ENCODE measurements around the gene EVA1C.
"Not testable (repeated sequence)": the region's sequence is repeated elsewhere in the genome, so short reads cannot be mapped to it uniquely, and the experiment has no call there.

Gene EVA1C

DNA sequence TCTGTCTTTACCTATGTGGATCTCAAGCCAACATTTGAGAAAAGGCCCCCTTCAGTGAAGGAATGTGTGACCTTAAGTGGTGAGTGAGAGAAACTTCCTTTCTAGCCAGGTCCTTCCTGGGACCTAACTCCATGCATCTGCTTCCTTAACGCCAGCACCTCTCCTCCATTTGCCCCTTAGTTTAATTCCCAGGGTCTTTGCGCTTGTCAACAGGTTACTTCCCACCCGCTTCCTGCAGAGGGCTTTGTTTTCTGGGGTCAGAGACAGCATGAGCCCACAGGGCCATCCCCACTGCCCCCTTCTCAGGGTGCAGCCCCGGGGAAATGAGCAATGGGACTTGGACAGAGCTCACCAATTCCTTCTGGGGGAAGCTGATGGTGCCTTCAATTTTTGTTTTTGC, 54.8 kb downstream of the EVA1C start:
- DNase-seq: no peak

DNA sequence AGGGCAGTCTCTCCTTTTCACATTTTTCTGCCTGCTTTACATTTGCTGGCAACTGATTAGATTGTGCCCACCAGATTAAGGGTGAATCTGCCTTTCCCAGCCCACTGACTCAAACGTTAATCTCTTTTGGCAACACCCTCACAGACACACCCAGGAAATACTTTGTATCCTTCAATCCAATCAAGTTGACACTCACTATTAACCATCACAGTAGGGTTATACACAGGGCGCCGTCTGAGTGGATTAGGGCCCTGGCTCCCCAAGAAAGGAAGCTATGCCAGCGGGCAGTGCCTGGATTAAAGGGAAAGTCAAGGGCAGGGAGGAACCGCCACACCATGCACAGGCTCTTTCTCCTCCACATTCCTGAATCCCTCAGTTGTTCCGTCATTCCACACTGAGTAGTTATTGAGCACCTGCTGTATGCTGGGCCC, 56.2 kb downstream of the EVA1C start:
- DNase-seq: no peak

GRCh38 chr21:32469628-32470027, 57.1 kb downstream of the EVA1C start:
- DNase-seq: no peak

- no peak for DNase-seq
Measured at GRCh38 chr21:32470206-32470605, 57.7 kb downstream of the EVA1C start.

- no peak for DNase-seq
Measured at GRCh38 chr21:32472890-32473765, 60.6 kb downstream of the EVA1C start.

DNA sequence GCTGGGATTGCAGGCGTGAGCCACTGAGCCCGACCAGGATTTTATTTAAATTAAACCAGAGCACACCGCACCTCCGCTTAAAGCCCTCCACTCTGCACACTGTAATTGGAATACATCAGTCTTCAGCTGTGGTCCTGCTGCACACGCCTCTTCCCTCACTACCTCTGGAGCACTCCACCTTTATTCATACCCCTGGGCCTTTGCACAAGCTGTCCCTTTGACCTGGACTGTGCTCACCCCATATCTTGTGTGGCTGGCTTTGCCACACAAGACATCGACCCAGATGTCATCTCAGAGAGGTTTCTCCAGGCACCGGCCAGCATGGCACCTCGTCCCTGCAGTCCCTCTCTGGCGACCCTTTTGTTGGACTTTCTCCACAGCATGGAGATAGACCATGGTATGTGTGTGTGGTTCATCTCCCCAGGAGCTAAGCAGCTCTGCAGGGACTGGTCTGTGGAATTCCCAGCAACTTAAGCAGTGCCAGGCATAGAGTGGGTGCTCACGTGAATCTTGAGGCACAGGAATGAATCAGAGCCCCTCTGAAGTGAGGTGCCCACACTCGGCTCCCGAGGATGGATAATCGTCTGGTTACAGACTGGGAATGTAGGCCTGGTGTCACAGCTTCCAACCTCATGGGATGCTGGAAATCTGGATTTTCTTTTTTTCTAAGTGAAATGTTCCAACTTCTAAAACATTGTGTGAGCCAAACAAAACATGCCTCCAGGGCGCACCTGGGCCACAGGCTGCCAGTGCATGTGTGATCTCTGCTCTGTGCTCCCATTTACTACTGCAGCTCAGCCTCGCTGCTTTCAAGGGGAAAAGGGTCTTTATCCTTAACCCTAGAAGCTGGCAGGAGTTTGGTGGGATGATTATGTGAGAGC, 61.9 kb downstream of the EVA1C start:
- no peak for DNase-seq

DNA sequence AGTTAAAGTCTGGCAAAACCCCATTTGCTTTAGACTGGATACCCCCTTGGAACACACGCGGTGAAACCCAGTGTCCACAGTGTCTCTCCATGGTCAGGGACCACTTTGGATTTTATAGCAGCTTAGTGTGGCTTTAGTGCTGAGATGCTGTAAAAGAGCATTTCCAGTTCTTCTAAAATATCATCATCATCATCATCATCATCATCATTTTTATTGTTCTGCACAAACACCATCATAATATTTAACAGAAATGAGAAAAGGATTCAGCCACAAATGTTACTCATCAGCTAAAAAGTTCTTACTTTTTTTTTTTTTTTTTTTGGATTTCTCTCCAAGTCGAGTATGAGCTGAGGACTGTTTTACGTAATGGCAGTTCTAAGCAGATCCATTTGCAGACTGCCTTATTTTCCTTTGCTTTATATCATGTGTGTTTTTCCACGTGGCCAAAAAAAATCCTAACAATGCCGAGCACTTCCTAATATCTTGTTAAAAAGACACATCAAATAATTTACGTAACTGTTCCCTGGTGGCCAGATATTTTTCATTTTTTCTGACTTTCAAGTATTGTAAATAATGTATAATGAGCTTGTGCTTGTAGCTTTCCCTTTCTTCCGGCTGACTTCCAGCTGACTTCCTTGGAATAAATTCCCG, 62.8 kb downstream of the EVA1C start:
- DNase-seq: no peak

DNA sequence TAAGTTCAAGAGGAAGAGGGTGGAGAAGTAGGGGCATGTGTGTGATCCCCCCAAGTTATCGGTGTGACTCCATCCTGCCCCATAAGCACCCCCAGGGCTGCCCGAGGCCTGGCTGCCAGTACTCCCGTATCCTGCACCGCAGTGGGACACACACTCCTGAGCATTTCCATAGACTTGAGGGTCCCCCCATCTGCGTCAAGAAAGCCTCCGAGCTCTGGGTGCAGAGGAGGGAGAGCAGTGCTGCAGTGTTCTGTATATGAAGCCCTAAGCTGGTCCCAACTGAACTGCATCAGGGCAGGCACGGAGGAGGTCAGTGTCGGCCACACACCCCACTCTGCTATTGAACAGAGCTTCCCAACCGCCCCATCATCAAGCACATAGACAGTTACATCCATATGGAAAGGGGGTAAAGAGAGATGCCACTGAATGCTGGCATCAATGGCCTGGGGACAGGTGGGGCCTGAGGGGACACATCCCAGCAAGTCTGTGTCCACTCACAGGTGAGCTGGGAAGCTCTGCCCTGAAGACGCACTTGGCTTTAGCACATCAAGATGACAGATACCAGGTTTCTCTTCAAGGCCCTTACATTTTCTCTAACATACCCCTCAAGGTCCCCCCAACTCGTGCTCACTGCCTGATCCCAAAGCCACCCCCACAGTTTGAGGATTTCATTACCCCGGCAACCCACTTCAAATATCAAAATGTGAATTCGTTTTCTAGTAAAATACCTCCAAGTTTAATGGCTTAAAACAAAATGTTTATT, 64.3 kb downstream of the EVA1C start:
- DNase-seq: no peak

DNA sequence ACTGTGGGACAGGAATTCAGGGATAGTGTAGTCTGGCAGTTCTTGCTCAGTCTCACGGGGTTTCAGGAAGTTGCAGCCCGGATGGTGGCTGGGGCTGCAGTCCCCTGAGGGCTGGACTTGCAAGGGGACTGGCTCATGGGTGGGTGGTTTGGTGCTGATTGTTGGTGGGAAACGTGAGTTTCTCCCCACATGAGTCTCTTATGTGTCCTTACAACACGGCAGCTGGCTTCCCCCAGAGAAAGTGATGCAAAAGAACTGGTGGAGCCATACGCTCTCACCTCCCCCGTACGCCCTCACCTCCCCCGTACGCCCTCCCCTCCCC, 64.9 kb downstream of the EVA1C start:
- DNase-seq: no peak

DNA sequence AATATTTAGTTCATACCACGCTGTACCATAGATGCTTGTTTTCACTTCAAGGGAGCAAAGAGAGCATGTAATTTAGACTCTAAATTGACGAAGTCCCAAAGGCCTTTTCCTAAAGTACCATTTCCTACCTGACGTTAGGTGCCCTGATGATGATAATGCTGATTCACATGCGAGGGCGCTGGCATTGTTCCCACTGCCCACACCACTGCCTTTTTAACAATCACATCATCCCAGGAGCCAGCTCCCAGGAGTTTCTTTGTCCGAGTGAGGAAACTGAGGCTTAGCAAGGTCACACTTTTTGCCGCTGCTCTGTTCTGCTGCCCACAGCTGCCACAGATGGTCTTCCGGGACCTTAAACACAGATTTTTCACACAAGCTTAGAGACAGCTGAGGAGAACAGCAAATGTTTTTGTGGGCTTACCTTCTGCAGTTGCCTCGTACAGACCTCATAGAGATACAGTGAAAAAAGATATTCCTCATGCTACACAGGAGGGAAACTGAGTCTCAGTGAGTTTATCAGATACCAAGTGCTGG, 69.4 kb downstream of the EVA1C start:
- no peak for DNase-seq

- DNase-seq: no peak
Measured at GRCh38 chr21:32482565-32483292, 70.2 kb downstream of the EVA1C start.

DNA sequence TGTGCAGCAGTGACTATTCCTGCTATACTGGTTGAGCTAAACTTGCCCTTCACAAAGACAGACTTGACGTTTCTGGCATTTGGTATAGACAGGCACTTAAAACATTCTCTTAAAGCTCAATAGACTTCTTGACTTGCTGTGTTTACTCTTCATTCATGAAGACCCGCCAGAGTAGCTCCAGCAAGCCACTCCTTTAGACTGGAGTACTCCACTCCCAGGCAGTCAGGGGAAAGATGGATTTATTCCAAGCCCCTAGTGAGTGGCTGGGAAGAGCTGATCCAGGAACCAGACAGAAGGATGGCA, 70.7 kb downstream of the EVA1C start:
- DNase-seq: no peak

DNA sequence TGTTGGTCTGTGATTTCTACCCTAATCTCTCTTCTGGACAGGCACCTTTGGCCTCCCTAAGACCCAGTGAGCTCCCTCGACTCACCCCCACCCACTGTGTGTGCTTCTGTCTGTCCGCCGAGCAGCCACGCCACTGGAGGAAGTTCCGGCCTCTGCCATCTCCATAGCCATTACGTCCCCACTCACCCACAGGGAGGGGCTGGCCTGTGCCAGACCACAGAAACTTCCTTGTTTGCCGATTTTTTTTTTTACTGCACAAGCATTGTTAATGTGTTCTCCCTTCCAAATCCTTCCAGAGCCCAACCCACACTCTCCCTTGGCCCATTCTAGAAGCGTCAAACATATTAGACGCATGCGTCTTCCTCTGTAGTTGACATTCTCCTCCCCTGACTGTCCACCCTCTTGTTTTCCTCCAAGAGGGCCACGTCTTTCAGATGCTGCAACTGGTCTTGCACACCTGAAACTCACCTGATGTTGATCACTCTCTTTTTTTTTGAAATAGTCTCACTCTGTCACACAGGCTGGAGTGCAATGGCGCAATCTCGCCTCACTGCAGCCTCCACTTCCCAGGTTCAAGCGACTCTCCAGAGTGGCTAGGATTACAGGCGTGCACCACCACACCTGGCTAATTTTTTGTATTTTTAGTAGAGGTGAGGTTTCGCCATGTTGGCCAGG, 72.3 kb downstream of the EVA1C start:
- no peak for DNase-seq

DNA sequence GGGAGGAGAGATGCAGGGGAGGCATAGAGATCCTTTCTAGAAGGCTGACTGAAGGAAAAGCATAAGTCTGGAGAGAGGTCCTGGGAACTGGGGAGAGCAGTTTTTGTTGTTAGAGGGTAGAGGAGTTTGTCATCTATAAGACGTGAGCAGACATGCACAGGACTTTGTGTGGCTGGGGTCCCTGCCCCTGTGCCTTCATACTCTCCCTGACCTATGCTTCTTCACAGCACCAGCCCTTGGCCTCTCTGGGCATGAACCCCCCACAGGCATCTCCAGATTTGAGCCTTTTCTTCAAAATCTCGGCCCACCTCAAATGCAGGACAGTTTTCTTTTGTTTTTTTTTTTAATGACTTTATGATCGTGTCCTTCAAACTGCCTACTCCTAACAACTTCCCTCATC, 79.9 kb downstream of the EVA1C start:
- no peak for DNase-seq

DNA sequence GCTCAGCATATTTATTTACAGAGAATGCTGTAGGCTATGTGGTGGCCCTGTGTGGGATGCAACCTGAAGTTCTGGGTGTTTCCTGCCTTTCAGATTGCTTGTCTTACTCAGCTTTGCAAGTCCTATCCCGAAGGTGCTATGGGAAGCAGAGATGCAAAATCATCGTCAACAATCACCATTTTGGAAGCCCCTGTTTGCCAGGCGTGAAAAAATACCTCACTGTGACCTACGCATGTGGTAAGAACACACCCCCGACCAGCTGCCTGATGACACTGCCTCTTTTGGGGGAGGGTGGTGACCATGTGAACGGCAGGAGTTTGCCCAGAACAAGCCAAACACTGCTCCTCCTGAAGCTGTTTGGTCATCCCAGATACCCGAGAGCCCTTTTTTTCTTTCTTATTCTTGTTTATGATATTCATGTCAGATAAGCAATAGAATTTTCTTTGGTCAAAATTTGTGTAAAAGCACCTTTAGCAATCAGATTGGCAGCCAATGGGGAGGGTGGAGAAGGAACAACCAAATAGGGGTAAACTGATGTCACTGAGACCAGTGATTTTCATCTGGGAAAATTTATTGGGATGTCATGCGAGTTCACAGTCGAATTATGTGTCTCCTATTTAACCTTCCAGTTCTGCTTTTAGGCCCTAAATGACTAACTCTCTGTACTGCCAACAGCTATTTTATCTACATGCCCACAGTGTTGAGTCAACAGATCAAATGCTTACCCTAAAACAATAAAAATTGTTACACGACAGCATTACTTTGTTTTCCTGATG, 82.6 kb downstream of the EVA1C start:
- DNase-seq: no peak

GRCh38 chr21:32496568-32496967, 84.1 kb downstream of the EVA1C start:
- no peak for DNase-seq

DNA sequence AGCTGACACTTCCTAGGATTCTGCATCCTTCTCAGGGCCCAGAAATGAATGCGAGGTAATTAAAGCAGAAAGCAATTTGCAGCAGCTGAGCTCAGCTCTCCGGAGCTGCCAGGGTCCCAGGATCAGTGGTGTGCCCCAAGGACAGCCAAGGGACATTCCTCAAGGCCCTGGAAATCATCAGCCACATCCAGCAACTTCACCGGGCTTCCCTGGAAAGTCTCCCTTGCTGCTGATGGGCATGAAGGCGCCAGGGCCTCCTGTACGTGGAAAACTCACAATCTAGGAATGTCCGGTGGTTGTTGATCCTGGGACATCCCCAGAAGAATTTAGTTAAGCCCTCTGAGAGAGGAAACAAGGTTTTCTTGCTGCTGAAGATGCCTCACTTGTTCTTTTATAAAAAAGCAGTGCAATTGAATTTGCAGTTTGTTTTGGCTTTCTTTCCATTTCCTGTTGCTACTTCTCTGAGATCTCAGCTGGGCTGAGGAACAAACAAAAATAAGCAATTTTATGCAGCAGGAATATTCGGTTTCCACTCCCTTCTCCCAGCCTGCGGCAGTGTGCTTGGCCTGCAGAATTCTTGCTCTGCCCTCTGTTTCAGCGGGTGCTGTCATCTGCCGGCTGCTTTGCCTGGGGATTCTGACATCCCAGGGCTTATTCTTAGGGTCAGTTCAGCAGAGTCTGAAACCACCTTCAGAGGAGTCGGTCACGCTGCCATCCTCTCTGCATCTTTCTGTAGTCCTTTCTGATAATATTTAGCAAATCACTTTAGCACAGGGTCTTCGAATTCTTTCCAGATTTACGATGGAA, 86.9 kb downstream of the EVA1C start:
- DNase-seq: no peak

DNA sequence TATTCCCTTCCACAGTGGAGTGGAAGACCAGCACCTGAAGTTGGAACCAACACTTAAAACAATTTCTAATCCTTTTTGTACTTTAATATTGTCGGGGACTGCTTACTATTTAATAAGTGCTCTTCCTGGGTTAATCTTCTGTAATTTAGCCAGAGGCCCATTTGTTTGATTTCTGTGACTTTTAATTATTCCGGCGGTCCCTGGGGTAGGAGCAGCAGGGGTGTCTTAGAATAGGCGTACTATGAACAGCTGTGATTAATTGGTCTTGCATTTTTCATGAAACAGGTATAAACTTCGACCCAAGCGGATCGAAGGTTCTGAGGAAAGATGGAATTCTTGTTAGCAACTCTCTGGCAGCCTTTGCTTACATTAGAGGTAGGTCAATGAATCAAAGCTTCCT, 91.1 kb downstream of the EVA1C start:
- DNase-seq: not testable (repeated sequence)

- not testable (repeated sequence) for DNase-seq
Measured at GRCh38 chr21:32505767-32506166, 93.3 kb downstream of the EVA1C start.
